HCEC 1CT (cell line): ENCODE results near the gene HELT.
"Not testable (repeated sequence)": the region's sequence is repeated elsewhere in the genome, so short reads cannot be mapped to it uniquely, and the experiment has no call there.

Experiments used
- DNase-seq: peaks from one replicate; pipeline ENCODE4 v3.0.0-alpha.2; 2017

Gene HELT

GRCh38 chr4:185039508-185040273 is 21.4 kb downstream of the HELT start:
- peak; percentile 41 for DNase-seq

- no peak for DNase-seq
Observed at GRCh38 chr4:185040523-185040922, 22.2 kb downstream of the HELT start.

- DNase-seq, result not testable (repeated sequence)
Observed at GRCh38 chr4:185050286-185050685, 32.0 kb downstream of the HELT start.

- DNase-seq, result not testable (repeated sequence)
Observed at GRCh38 chr4:185051283-185051682, 33.0 kb downstream of the HELT start.

GRCh38 chr4:185053746-185054145 is 35.5 kb downstream of the HELT start:
- no peak for DNase-seq

- DNase-seq, result no peak
Observed at GRCh38 chr4:185054272-185054671, 36.0 kb downstream of the HELT start.

- no peak for DNase-seq
Observed at GRCh38 chr4:185054886-185055285, 36.6 kb downstream of the HELT start.

GRCh38 chr4:185061610-185062009 is 43.3 kb downstream of the HELT start:
- DNase-seq, result no peak

GRCh38 chr4:185062606-185063005 is 44.3 kb downstream of the HELT start:
- no peak for DNase-seq

GRCh38 chr4:185066179-185066578 is 47.9 kb downstream of the HELT start:
- no peak for DNase-seq

- no peak for DNase-seq
Observed at GRCh38 chr4:185068837-185069236, 50.5 kb downstream of the HELT start.
